GM18873 (cell line): ENCODE measurements around the gene ARRB1.
"Not testable (repeated sequence)": the region's sequence is repeated elsewhere in the genome, so short reads cannot be mapped to it uniquely, and the experiment has no call there.

Experiments used
- ATAC-seq: cut with Tn5 transposase; IDR thresholded peaks from one replicate; pipeline ENCODE4 v1.9.1; 2021; ENCODE audit warnings: mild to moderate bottlenecking, moderate library complexity, moderate number of reproducible peaks; ENCODE audit not compliant: unreplicated experiment, low FRiP score

ARRB1 gene

DNA sequence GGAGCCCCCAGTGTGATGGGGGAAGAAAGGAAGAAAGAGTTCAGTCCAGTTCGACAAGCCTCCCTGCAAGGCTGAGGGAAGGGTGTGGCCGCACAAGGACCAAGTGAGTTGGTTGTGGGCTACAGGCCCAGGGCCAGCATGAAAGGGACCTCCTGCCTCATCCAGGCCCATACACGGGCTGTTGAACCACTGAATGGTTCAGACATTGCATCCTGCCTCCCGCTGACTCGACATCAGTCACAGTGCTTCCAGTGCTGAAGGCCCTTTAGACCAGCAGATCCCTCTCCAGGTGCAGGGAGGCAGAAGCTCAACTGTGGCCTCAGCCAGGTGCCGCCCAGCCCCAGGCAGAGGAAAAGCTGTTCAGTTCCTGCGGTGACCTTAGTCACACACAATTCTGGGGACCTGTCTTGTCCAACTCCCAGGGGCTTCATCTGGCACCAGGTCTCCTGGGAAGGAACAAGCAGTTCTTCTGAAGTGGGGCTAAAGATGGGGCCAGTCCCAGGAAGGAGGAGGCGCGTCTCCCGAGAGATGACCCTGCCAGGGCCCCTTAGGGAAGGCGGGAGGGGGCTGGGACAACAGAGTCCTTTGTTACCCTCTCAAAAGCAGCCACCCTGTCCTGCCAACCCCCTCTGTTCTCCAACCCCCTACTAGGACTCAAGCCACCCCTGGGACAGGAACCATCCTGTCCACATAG is 6.6 kb downstream of the ARRB1 start:
- no peak for ATAC-seq

GRCh38 chr11:75344186-75344585 is 7.3 kb downstream of the ARRB1 start:
- no peak for ATAC-seq

- ATAC-seq = no peak
These were observed 8.2 kb downstream of the ARRB1 start for GRCh38 chr11:75342966-75343870.

DNA sequence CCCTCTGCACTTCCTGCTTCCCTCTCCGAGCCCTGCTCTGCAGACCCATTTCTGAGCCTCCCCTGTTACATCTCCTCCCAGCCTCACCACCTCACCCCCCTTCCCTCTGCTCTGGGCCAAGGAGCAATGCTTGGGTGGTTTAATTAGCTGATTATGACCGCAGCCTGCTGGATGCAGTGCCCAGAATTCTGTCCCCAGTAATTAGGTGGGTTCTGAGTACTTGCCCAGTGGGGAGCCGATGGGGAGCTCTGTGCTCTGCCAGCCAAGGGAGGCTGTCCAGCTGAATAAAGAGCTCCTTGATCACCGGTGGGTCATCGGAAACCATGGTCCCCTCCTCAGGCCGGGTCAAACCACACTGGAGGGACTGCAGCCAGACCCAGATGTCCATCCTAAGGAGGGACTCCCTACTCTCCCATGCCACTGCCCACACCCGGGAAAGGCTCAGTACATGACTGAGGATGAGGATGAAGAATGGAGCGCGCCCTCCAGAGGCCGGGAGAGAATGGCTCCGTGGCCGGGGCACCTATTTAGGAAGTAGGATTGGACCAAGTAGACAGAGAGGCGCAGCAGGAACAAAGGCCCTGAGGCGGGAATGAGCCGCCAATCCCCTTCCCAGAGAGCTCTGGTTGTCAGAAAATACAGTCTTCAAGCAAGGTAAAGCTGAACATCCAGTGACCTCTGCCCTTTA is 9.1 kb downstream of the ARRB1 start:
- ATAC-seq = no peak

DNA sequence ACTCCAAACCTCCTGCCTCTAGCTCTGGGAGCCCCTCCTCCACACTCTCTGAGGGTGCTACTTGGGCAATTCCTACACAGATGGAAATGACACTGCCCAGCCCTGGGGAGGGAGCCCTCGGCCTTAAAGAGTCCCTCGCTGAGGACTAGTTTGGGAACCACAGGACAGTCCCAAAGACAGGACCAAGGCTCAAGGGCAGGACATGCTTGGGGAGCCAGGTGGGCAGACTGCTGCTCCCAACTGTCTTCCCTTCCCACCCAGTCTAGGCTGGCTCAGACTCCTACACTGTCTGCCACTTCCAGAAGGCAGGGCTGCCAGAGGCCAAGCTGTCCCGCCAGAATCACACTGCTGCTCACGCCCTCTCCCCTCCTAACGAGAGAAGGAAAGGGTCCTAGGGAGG is 9.8 kb downstream of the ARRB1 start:
- ATAC-seq = no peak

- no peak for ATAC-seq
These were observed 11.6 kb downstream of the ARRB1 start for GRCh38 chr11:75339685-75340409.

- ATAC-seq = no peak
These were observed 12.8 kb downstream of the ARRB1 start for GRCh38 chr11:75338516-75339208.

GRCh38 chr11:75337195-75337654 is 14.2 kb downstream of the ARRB1 start:
- ATAC-seq = no peak

GRCh38 chr11:75334976-75335375 is 16.5 kb downstream of the ARRB1 start:
- ATAC-seq = no peak

- no peak for ATAC-seq
These were observed 17.0 kb downstream of the ARRB1 start for GRCh38 chr11:75334402-75334891.

GRCh38 chr11:75333807-75334140 is 17.7 kb downstream of the ARRB1 start:
- no peak for ATAC-seq

GRCh38 chr11:75333022-75333806 is 18.2 kb downstream of the ARRB1 start:
- no peak for ATAC-seq

- not testable (repeated sequence) for ATAC-seq
These were observed 19.7 kb downstream of the ARRB1 start for GRCh38 chr11:75331761-75332160.

GRCh38 chr11:75331304-75331703 is 20.2 kb downstream of the ARRB1 start:
- not testable (repeated sequence) for ATAC-seq

DNA sequence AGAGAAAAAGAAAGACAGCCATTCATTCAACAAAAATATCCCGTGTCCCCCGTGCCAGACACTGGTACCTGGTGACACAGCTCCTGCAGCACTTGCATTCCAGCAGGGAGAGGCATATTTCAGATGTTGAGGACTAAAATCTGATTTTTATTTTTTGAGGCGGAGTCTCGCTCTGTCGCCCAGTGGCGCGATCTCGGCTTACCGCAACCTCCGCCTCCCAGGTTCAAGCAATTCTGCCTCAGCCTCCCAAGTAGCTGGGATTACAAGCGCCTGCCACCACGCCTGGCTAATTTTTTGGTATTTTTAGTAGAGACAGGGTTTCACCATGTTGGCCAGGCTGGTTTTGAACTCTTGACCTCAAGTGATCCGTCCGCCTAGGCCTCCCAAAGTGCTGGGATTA is 20.6 kb downstream of the ARRB1 start:
- ATAC-seq = not testable (repeated sequence)

DNA sequence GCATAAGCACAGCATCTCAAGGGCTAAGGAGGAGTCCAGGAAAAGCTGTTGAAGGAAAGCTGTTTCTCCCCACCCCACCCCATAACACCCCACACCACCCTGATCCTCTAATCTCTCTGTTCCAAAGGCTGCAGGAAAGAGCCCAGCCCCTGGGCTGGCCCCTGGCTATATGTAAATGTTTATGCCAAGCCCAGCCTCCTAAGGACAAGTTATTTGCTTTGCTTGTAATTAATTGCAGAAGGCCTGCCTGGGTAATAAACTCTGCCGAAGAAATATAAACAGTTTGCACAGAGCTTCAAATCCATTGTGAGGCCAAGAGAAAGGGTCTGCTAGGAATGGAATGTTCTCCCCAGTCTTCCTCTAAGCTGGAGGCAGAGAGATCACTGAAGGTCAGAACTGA is 21.2 kb downstream of the ARRB1 start:
- no peak for ATAC-seq

DNA sequence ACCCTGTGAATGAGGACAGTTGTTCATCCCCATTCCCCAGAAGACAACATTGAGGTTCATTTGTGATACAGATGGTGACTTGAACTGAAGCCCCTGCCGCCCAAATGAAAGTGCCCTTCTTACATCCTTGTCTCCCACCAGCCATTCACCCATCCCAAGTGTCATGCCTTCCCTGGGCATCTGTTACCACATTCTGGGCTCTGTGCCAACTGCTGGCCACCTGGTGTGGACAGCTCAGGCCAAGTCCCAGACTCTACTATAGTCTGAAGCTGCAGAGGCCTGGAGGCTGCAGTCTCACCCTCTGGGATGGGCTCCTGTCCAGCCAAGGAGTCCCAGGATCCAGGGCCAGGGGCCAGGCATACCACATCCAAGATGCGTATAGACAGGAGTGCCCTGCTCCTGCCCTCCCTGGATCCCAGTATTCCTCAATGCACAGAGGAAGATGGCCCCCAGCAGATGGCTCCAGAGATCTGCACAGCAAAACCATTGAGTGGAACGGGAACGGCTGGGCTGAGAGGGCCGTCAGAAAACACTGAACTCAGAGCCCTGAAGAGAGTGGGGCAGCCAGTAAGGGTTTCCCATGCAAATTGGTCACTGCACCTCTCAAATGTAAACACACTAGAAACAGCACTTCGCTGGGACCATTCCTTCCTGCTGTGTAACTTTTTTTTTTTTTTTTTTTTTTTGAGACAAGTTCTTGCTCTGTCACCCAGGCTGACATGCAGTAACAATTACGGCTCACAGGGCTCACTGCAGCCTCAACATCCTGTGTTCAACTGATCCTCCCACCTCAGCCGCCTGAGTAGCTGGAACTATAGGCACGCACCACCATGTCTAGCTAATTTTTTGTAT is 22.8 kb downstream of the ARRB1 start:
- no peak for ATAC-seq

- ATAC-seq = no peak
These were observed 25.0 kb downstream of the ARRB1 start for GRCh38 chr11:75326439-75326810.
